ENCODE results near the gene ARFGAP2. TPM values are rescaled to one million over a fixed set of nuclear protein-coding genes. Genes with fewer than 3 reads are reported as not detected.
A peak's percentile ranks its signal among the peaks of the same experiment; 100 is the strongest.
"Not testable (repeated sequence)": the region's sequence is repeated elsewhere in the genome, so short reads cannot be mapped to it uniquely, and the experiment has no call there.

Gene ARFGAP2
- total RNA-seq, 6 experiments from 2014 or later = 58.2 to 64.0 (median 61.1) TPM

DNA sequence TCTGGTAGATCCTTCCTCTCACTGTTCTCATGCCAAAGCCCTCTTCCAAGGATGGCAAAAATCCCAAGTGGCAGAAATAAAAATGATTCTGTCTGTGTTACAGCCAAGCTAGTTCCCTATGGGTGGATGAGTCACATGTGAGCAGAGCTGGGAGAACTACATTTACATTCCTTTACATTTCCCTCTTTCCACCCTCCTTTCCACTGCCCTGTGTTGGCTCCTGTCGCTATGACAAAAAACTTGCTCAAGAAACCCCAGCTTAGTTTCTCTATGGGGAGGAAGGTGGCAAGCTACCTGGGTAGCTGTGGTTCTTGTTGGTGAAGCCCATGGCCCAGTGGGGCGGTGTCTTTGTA is 27.9 kb upstream of the ARFGAP2 start:
- Mint-ChIP-seq H3K4me3 (peak overlapping the region; percentile 26; the same call in 1 of the 2 replicates), H3K27me3 (ENCODE audit: insufficient read depth) (peaks cover 3% of the 10 kb centered on the region), H3K4me1 (ENCODE audit: low read depth) (peaks cover 12% of the 10 kb centered on the region), H3K9me3 (no peaks in the 10 kb centered on the region), H3K36me3 (ENCODE audit: low read depth) (no peaks in the 10 kb centered on the region), H3K27ac (peak overlapping the region; percentile 66)
- peak; percentile 75 for DNase-seq
- TF ChIP-seq, protein P1, sequence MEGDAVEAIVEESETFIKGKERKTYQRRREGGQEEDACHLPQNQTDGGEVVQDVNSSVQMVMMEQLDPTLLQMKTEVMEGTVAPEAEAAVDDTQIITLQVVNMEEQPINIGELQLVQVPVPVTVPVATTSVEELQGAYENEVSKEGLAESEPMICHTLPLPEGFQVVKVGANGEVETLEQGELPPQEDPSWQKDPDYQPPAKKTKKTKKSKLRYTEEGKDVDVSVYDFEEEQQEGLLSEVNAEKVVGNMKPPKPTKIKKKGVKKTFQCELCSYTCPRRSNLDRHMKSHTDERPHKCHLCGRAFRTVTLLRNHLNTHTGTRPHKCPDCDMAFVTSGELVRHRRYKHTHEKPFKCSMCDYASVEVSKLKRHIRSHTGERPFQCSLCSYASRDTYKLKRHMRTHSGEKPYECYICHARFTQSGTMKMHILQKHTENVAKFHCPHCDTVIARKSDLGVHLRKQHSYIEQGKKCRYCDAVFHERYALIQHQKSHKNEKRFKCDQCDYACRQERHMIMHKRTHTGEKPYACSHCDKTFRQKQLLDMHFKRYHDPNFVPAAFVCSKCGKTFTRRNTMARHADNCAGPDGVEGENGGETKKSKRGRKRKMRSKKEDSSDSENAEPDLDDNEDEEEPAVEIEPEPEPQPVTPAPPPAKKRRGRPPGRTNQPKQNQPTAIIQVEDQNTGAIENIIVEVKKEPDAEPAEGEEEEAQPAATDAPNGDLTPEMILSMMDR (IDR thresholded peaks at IDR 0.05) = no peak

- H3K9me3 Mint-ChIP-seq = no peaks in the 10 kb centered on the region
- DNase-seq = no peak
- H3K27me3 Mint-ChIP-seq (ENCODE audit: insufficient read depth) = peaks cover 3% of the 10 kb centered on the region
- H3K36me3 Mint-ChIP-seq (ENCODE audit: low read depth) = no peaks in the 10 kb centered on the region
- no peak overlapping the region for H3K4me3 Mint-ChIP-seq
- peaks cover 12% of the 10 kb centered on the region for H3K4me1 Mint-ChIP-seq (ENCODE audit: low read depth)
- no peak overlapping the region for H3K27ac Mint-ChIP-seq
- TF ChIP-seq, protein P1 (IDR thresholded peaks at IDR 0.05) = no peak
Measured at GRCh38 chr11:47202576-47202975, 25.9 kb upstream of the ARFGAP2 start.

DNA sequence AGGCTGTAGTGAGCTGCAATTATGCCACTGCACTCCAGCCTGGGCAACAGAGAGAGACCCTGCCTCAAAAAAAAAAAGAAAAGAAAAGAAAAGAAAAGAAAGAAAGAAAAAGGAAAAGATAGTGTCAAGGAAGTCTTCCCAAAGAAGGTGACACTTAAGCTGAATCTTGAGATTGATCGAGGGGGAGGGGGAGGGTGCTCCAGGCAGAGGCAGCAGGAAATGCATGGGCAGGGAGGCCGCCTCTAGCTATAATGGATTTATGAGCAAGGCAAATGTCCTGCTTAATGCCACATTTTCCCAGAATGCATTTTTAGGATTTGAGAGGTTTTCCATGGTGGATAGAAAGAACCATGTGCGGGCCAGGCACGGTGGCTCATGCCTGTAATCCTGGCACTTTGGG is 24.3 kb upstream of the ARFGAP2 start:
- Mint-ChIP-seq H3K4me1 (ENCODE audit: low read depth) (peaks cover 12% of the 10 kb centered on the region), H3K4me3 (no peak overlapping the region), H3K36me3 (ENCODE audit: low read depth) (no peaks in the 10 kb centered on the region), H3K9me3 (no peaks in the 10 kb centered on the region), H3K27me3 (ENCODE audit: insufficient read depth) (peaks cover 1% of the 10 kb centered on the region; the same call in 1 of the 2 replicates), H3K27ac (no peak overlapping the region)
- DNase-seq = no peak
- TF ChIP-seq, protein P1 (IDR thresholded peaks at IDR 0.05) = no peak

DNA sequence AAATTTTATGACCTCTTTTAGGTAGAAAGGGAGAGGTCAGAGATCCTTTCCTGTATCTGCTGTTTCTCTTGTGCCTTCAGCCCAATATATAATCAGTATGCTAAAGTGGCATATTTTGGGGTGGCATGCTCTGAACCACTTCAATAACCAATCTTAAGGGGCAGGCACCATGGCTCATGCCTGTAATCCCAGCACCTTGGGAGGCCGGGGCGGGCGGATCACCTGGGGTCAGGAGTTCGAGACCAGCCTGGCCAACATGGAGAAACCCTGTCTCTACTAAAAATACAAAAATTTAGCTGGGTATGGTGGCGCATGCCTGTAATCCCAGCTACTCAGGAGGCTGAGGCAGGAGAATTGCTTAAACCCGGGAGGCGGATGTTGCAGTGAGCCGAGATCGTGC is 21.5 kb upstream of the ARFGAP2 start:
- H3K4me3 Mint-ChIP-seq; H3K27me3 Mint-ChIP-seq (ENCODE audit: insufficient read depth); H3K9me3 Mint-ChIP-seq; DNase-seq; H3K36me3 Mint-ChIP-seq (ENCODE audit: low read depth); H3K27ac Mint-ChIP-seq: not testable (repeated sequence)
- H3K4me1 Mint-ChIP-seq (ENCODE audit: low read depth) = peaks cover 15% of the 10 kb centered on the region

DNA sequence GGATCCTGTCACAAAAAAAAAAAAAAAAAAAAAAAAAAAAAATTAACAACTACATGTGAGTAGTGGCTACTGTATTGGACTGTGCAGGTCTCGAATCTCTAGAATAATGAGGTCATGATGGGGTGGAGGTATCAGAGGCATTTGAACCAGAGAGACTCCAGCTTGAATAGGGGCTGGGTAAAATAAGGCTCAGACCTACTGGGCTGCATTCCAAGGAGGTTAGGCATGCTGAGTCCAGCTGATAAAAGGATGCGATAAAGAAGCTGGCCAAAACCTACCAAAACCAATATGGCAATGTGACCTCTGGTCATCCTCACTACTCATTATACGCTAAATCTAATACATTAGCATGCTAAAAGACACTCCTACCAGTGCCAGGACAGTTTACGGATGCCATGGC is 15.4 kb upstream of the ARFGAP2 start:
- no peak for DNase-seq
- H3K4me1 Mint-ChIP-seq (ENCODE audit: low read depth) = peaks cover 51% of the 10 kb centered on the region
- no peak overlapping the region for H3K27ac Mint-ChIP-seq
- no peaks in the 10 kb centered on the region for H3K9me3 Mint-ChIP-seq
- H3K4me3 Mint-ChIP-seq = no peak overlapping the region
- TF ChIP-seq, protein P1 (IDR thresholded peaks at IDR 0.05) = no peak
- H3K36me3 Mint-ChIP-seq (ENCODE audit: low read depth) = no peaks in the 10 kb centered on the region
- no peaks in the 10 kb centered on the region; the same call in 1 of the 2 replicates for H3K27me3 Mint-ChIP-seq (ENCODE audit: insufficient read depth)

DNA sequence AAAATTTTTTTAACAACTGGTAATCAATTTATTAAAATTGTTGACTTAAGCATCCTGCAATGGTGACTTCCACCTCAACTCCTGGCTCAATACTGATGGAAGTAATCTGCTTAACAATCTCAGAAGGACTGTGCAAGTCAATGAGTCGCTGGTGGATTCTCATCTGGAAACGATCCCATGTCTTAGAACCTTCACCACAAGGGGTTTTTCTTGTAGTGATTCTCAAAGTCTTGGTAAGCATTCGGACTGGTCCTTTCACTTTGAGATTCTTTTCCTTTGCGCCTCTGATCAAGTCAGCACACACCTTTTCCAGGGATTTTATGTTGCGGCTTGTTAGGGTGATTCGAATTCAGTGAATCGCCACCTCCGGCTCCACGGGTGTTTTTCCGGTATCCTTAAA is 14.5 kb upstream of the ARFGAP2 start:
- Mint-ChIP-seq H3K4me3 (peak overlapping the region; percentile 37; the same call in 1 of the 2 replicates), H3K4me1 (ENCODE audit: low read depth) (peaks cover 51% of the 10 kb centered on the region)
- peak; percentile 54 for DNase-seq
- not testable (repeated sequence) for H3K9me3 Mint-ChIP-seq; H3K27ac Mint-ChIP-seq; H3K27me3 Mint-ChIP-seq (ENCODE audit: insufficient read depth); H3K36me3 Mint-ChIP-seq (ENCODE audit: low read depth)

Data from HFFc6 (cell line).